Measurements from ENCODE around the gene ADRA1B.
A peak's percentile ranks its signal among the peaks of the same experiment; 100 is the strongest.
"Not testable (repeated sequence)": the region's sequence is repeated elsewhere in the genome, so short reads cannot be mapped to it uniquely, and the experiment has no call there.

Gene ADRA1B

DNA sequence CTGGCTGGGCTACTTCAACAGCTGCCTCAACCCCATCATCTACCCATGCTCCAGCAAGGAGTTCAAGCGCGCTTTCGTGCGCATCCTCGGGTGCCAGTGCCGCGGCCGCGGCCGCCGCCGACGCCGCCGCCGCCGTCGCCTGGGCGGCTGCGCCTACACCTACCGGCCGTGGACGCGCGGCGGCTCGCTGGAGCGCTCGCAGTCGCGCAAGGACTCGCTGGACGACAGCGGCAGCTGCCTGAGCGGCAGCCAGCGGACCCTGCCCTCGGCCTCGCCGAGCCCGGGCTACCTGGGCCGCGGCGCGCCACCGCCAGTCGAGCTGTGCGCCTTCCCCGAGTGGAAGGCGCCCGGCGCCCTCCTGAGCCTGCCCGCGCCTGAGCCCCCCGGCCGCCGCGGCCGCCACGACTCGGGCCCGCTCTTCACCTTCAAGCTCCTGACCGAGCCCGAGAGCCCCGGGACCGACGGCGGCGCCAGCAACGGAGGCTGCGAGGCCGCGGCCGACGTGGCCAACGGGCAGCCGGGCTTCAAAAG, 55.7 kb downstream of the ADRA1B start:
- DNase-seq, result no peak

DNA sequence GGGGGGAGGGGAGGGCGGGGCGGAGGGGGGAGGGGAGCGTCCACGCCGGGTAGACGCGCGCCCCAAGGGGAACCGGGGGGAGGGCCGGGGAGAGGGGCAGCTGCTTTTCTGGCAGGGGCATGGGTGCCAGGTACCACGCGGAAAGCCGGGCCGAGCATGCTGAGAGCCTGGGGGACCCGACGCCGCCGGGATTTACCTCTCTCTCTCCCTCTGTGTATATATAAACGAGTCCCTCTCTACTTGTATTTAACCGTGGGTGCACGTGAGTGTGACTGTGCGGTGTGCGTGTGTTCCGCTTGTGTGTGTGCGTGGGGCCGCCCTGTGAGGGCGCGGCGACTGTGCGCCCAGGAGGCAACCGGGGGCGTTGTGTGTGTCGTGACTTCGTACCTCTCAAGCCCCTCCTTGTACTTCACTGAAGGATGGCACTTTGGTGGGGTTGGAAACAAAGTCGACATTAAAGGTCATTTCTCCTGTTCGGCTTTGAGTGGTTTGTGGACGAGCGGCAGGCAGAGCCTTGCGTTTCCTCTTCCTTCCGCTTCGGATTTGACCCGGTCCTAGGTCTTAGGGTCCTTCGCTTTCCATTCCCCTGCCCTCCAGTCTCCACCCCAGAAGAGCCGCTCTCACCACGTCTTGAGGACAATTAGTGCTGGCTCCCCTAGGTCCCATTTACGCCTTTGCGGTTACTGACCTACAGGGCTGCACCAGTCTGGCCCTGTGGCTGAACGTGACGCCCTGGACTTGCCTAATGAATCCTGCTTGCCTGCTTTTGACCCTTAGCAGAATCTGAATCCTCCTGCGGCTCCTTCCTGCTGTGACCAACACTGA, 56.5 kb downstream of the ADRA1B start:
- DNase-seq, result no peak

DNA sequence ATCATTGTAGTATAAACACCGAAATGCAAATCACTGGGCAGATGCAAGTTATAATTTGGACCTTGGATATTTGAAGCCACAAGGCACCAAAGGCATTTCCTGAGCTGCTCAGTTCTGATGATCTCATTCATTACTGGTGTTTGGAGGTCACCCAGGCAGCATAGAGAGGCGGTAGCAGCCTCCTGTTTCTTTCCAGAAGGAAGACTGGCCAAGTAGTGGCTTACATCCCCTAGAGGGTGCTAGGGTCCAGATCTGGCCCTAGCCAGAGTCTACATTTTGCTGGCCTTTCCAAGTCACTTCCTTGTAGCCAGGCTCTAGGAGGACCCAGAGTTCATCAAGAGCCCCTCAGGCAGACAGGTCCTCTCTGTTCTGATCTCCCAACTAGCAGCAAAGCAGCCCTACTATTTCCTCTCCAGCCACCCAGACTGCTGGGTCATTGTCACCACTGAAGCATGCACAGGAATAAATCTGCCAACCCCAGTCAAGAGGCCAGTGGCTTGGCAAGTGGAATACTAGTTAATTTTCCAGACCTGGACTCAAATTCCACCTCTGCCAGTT, 59.3 kb downstream of the ADRA1B start:
- no peak for DNase-seq

DNA sequence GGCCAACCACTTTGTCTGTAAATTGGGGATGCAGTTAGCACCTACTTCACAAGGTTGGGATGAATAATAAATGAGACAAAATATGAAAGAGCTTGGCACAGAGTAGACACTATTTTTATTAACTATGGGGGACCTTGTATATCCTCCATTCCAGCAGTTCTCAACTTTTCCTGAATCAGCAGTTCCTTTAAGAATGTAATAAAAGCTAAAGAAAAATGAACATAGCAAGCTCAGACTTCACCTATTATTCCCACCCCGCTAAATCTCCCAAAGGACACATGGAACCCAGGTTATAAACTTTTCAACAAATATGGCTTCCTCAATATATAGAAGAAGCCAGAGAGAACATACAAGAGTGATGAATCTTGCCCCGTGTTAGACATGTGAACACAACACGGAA, 60.6 kb downstream of the ADRA1B start:
- DNase-seq, result no peak

DNA sequence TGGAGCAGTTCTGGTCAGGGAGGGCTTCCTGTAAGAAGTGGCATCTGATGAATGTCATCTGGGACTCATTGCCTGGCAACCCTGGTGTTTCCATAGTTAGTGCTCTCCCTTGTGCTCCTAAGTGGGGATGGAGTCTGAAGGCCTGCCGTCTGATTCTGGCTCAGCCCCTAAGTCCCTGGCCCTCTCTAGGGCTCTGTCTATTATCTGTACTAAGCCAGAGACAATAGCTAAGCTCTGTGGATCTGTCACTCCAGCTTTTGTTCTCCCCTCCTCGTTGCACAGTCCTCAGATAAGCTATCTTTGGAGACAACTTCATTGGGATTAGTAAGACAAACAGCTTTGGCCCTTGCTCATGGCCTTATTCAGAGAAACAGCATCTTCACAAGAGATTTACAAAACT, 62.1 kb downstream of the ADRA1B start:
- DNase-seq, result no peak

DNA sequence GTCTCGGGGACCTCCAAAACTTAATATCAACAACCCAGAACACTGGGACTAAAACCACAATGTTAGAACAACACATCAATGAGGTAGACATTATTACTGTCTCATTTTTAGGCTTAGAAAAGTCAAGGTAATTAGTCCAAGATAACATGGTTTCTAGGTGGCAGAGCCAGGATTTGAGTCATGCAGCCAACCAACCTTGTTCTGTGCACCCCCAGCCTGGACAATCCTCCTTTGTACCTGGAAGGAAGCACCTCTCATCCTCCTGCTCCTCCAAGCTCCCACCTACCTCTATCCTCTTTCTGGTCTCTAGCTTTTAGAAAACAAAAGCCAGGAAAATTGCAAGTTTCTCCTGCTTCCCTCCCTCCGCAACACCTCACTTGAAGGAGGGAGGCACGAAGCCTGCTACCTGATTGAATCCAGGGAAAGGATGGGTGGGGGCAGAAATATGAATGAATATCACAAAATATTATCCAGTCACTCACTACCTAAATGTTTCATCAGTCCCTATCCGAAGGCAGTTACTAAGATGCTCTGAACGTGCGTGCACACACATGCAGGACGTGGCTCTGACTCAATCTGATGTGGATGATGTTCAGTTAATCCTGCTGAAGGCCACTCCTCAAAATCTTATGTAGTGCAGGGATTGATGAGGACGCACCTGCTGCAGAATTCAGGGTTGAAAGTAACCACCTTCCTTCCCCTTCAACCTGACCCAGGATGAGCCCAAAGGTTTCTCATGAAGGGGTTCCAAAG, 66.3 kb downstream of the ADRA1B start:
- no peak for DNase-seq

DNA sequence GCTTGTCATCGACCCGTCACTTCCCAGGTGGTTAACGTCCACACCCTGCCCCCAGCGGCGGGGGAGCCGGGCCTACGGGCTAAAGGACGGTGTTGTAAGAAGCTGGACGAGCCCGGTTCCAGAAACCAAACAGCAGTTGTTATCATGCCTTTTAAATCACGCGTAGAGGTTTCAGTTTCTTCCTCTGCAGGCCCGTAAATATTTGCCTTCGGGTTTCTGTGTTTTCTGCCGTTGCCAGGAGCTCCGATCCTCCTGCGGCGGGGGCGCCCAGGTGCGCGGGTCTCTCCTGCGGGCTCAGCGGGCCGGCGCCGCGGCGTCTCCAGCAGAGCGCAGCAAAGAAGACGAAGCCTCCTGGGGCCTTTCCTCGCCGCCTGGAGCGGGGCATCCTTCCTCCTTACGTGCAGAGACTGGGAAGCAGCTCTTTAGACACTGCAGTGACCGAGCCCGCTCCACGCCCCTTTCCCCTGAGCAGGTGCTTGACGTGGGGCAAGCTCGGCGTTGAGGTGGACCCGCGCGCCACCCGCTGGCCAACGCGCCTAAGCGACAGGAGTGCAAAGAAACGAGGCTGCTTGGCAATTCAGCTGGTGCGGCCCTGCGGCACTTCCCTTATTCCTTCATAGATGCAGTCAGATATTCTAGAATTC, 70.9 kb downstream of the ADRA1B start:
- peak; percentile 23 to 61 for DNase-seq

DNA sequence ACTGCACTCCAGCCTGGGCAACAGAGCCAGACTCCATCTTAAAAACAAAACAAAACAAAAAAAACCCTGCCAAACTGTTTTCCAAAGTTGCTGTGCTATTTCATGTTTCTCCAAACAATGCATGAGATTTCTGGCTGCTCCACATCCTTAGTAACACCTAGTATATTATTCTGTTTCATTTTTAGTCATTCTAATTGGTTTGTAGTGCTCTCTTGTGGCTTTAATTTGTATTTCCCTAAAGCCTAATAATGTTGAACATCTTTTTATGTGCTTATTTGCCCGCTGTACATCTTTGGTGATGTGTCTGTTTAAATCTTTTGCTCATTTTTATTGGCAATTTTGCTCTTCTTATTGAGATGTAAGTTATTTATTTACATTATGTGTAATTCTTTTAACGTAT, 74.2 kb downstream of the ADRA1B start:
- DNase-seq, result no peak

DNA sequence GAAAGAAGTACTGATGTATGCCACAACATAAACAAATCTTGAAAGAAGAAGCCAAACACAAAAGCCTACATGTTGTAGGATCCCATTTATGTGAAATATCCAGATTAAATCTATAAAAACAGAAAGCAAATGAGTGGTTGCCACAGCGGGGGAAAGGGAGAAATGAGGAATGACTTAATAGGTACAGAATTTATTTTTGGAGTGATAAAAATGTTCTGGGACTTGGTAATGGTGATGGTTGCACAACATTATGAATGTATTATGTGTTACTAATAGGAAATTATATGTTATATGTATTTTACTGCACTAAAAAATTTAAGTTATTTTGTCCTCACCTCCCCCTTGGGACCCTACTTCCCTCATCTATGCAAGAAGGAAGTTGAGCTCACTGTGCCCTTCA, 76.3 kb downstream of the ADRA1B start:
- no peak for DNase-seq

DNA sequence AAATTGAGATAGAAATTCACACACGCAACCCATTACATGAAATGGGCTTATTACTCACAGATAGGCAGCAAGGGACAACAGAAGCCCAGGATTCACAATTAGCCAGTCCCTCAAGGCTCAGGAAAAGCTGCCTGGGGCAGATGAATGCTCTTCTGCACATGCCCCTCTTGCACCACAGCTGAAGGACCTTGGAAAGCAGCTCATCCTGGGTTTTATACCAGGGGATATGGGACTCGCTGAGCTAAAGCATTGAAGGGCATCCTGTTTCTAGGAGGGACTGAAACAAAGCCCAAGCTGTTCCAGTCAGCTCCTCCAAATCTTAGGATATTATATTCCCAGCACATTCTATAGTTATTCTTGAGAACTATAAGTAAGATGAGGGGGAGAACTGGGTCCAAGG, 76.9 kb downstream of the ADRA1B start:
- DNase-seq, result no peak

DNA sequence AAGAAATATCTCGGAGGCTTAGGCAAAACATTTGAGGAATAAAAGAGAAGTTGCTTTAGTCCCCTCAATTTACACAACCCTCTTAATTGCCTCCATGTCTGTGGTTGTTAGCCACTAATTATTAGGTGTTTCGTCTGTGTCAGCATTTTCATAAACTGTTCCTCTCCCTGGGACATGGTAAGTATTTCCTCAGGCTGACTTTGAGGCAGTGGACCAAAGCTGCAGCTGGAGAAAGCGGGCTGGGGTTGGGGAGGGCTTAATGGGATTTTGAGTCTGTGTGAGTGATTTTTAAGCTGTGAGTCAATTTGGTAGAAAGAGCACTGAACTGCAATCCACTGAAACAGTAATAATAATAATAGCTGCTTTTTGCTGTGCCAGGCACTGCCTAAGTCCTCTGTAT, 79.6 kb downstream of the ADRA1B start:
- no peak for DNase-seq

DNA sequence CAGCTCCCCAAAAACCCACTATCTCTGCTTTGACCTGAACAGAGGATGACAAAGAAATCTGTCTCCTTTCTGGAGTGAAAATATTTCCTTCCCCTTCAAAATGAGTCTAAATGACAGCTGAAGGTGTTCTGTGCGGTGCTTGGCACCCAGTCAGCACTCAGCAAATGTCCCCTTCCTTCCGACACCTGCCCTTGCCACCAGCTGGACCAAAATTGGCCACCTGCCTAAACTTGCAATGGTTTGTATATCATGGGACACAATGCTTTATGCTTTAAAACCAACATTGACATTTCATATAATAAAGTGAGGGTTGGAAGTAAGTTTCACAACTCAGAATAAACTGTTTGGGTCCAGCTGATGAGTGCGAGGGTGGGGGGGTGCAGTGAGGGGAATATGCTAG, 85.2 kb downstream of the ADRA1B start:
- DNase-seq, result no peak

DNA sequence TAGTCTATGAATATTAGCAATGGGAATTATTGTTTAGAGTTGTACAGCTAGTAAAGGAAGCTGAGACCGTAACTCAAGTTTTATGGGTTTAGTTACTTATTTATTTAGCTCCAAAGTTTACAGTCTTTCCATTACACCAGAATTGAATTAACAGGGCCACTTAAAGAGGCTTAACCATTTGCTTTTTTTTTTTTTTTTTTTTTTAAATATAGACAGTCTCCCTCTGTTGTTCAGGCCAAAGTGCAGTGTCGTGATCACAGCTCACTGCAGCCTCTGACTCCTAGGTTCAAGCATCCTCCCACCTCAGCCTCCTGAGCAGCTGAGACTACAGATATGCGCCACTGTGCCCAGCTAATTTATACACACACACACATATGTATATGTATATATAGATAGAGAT, 91.2 kb downstream of the ADRA1B start:
- DNase-seq, result no peak

DNA sequence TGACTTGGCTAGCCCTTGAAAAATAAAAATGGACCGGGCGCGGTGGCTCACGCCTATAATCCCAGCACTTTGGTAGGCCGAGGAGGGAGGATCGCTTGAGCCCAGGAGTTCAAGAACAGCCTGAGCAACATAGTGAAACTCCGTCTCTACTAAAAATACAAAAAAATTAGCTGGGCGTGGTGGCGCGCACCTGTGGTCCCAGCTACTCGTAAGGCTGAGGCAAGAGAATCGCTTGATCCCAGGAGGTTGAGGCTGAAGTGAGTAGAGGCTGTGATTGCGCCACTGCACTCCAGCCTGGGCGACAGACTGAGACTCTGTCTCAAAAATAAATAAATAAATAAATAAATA, 92.2 kb downstream of the ADRA1B start:
- not testable (repeated sequence) for DNase-seq

DNA sequence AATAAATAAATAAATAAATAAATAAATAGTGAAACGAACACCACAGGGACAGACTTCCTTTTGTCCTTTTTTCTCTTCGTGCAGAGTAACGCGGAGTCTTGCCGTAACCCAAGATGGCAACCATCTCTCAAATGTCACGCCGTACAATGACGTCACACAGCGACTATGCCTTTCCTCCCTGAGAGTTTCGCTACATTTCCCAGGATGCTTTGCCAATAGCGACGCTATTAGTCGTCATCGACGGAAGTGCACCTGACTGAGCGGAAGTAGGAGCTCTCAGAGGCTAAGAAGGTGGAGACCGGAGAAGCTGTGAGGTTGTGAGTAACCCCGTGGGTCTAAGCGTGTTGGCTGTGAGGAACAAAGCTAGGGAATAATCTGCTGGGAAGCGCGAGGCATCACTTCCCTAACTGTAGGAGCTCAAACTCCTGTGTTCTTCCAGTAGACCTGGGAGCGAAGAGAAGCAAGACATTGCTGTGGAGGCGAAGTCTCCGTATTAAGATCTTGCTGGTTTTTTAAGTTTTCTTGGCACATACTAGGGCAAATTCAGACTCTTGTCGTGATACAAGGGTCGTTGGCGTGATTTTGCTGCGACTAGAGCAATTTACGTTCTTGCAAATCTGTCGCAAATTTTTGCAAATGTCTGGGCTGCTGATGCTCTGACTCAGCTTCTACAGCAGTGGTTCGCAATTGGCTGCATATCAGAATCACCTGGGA, 92.8 kb downstream of the ADRA1B start, which contains the start of gene TTC1:
Gene TTC1, plus strand, starts transcription at position 263 of the 714 bp plus-strand sequence. CDS start 1,390 bp downstream, outside the sequence.
- DNase-seq, result peak; percentile 93 to 95

DNA sequence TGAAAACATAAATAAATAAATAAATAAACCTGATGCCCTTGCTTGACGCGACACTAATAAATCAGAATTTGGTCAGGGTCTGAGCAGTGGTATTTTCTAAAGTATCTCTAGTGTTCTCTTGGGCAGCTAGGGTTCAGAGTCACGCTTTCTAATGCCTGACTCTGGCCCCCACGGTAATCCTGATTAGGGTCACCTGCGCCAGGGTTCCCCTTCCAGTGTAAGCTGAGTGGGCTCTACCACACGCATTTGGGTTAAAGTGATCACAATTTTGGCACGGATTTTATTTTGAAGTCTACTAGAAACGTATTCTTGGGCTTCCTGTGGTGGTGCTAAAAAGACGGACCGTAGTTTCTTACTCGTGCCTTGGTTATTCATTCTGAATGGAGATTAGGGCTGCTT, 93.3 kb downstream of the ADRA1B start:
- DNase-seq, result no peak

DNA sequence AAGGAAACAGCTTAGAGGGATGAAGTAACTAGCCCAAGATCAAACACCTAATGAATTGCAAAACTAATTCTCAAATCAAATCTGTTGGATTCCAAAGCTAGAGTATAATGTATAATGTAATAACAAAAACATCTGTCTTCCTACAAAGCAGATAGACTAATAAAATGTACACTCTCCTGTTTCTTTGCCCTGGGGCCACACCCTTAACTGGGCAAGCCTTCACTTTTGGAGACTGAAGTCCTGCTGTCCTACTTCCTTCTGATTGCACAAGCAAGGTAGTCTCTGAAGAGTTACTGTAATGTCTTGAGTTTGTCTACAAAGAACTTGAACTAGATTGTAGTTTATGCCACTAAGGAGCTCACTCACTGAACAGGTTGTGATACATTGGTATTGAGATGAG, 95.2 kb downstream of the ADRA1B start:
- DNase-seq, result peak; percentile 34 to 40

DNA sequence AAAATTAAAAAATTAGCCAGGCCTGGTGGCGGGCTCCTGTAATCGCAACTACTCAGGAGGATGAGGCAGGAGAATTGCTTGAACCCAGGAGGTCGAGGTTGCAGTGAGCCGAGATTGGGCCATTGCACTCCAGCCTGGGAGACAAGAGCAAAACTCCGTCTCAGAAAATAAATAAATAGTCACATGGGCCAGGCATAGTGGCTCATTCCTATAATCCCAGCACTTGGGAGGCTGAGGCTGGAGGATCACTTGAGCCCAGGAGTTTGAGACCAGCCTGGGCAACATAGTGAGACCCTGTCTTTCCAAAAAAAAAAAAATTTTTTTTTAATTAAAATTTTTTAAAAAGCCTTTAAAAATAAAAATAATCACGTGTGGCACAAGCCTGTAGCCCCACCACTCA, 97.9 kb downstream of the ADRA1B start:
- DNase-seq, result not testable (repeated sequence)

DNA sequence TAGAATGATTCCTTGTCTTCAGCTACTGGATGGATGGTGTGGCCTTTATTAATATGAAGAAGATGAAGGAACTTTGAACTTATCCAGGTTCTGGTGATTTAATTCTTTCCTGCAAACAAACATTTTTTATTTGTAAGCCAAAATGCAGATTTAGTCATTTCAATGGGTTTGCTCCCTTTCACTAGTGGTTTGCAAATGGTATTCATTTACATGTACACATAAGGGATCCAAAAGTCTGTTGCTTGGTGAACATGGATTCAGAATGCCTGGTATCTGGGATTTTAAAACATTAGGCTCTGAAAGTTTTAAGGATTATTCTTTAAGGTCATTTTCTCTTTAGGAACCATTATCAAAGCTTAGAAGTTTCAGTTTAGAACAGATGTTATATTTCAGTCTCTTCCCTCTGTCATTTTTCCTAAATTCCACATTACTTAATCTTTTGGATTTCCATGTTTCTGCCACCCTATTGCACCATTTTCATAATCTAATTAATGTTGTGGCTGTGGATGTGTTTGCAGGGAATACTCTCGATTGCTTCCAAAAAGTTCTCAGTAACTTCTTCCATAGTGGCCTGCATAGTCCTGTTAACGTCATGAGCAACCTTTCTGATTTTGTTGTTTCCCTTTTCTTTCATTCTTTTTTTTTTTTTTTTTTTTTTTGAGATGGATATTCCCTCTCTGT, 102.8 kb downstream of the ADRA1B start:
- no peak for DNase-seq

DNA sequence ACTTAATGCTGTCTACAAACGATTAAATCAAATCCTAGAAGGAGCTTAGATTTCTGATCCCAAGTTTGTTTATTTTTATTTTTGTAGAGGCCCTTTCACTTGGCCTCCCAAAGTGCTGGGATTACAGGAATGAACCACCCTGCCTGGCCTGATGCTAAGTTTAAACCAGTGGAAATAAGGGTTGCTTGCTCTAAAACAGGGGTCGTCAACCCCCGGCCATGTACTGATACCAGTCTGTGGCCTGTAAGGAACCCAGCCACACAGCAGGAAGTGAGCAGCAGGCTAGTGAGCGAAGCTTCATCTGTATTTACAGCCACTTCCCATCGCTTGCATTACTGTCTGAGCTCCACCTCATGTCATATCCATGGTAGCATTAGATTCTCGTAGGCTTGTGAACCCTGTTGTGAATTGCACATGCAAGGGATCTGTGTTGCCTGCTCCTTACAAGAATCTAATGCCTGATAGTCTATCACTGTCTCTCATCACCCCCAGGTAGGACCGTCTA, 104.0 kb downstream of the ADRA1B start:
- DNase-seq, result no peak

DNA sequence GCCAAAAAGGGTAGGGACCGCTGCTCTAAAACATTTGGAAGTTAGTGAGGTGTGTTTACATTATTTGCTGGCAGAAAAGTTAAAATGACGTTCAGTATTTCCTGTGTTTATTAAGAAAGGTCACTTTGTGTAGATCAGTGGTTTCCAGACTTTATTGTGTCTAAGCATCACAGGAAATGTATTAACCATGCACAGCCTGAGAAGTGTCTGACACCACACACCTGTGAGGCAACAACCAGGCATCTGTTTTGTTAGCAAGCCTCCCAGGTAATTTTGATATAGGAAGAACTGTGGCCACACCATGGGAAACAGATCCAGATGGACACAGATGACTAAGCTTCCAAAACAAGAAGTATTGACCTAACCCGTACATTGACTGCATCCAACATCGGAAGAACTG, 104.7 kb downstream of the ADRA1B start:
- no peak for DNase-seq

Data from AML-193 (cell line).